Gastrocnemius medialis (tissue), 4 donors: ENCODE data around the gene UPB1.

Source experiments
- CTCF ChIP-seq, 5 experiments: fragments of 450-650 bp in 3 of 5; fragments of 200-600 bp in 2 of 5; sonication (generic) in 2 of 5; IDR thresholded peaks in 4 of 5; conservative IDR thresholded peaks in 1 of 5; 1 replicate in 4 of 5; 2 replicates in 1 of 5; pipeline ENCODE4 v1.5.1; 2016 to 2019; ENCODE audit warnings: antibody characterized with exemption in 5 of 5, mild to moderate bottlenecking in 3 of 5, moderate library complexity in 3 of 5
- POLR2A ChIP-seq, 2 donors: fragments of 450-650 bp; IDR thresholded peaks; one replicate each; pipeline ENCODE4 v1.6.1; 2017; ENCODE audit warnings: antibody characterized with exemption in 2 of 2, mild to moderate bottlenecking in 2 of 2, moderate library complexity in 2 of 2

- TF ChIP-seq POLR2A (IDR thresholded peaks at IDR 0.05) = no peak
- no peak for TF ChIP-seq CTCF (IDR thresholded peaks at IDR 0.05 in 4 of 5, conservative IDR thresholded peaks at IDR 0.05 in 1 of 5)
Observed at GRCh38 chr22:24571266-24571665, 76.1 kb downstream of the UPB1 start.
